Left ventricle myocardium inferior (tissue), 1 donor: Measurements from ENCODE around the gene SKIL. TPM values are rescaled to one million over a fixed set of nuclear protein-coding genes. Genes with fewer than 3 reads are reported as not detected.

ENCODE experiments used
- DNase-seq: peaks from one replicate; pipeline ENCODE4 v3.0.0-alpha.2; 2020
- H3K27ac ChIP-seq: fragments of 200-600 bp; replicated peaks from 2 replicates; pipeline ENCODE4 v1.8.0; 2021
- H3K27me3 ChIP-seq: fragments of 200-600 bp; 2 replicates; pipeline ENCODE4 v1.8.0; 2021; ENCODE audit warnings: low read depth
- H3K36me3 ChIP-seq: fragments of 200-600 bp; 2 replicates; pipeline ENCODE4 v1.8.0; 2021
- H3K4me1 ChIP-seq: fragments of 200-600 bp; 2 replicates; pipeline ENCODE4 v1.8.0; 2021
- H3K4me3 ChIP-seq: fragments of 200-600 bp; 2 replicates; pipeline ENCODE4 v1.8.0; 2021; ENCODE audit warnings: mild to moderate bottlenecking, moderate library complexity
- H3K9me3 ChIP-seq: fragments of 200-600 bp; replicated peaks from 2 replicates; pipeline ENCODE4 v1.8.0; 2021
- intact Hi-C: fragments of 100-400 bp; cut with micrococcal nuclease; formaldehyde crosslinking; loops from one replicate; pipeline ENCODE4 v1.11.0; 2022
- total RNA-seq: library from RNA; stranded (reverse); fragmentation: NEBNext Ultra II Directional; extraction: Animal tissue kit (Norgen Biotek cat#: 25700); gene quantifications from one replicate; pipeline ENCODE4 v1.2.1, GENCODE V29; 2021
- TF ChIP-seq, protein P1 (sequence below): fragments of 200-600 bp; IDR thresholded peaks from 2 replicates; pipeline ENCODE4 v1.8.0; 2021; ENCODE audit warnings: antibody characterized with exemption, mild to moderate bottlenecking, borderline replicate concordance
- donor health status: DM: no; HTN: yes; CAD: no; lungs with severe emphysema.

SKIL gene
- total RNA-seq, 1 donor from 2014 or later: 21.5 TPM

DNA sequence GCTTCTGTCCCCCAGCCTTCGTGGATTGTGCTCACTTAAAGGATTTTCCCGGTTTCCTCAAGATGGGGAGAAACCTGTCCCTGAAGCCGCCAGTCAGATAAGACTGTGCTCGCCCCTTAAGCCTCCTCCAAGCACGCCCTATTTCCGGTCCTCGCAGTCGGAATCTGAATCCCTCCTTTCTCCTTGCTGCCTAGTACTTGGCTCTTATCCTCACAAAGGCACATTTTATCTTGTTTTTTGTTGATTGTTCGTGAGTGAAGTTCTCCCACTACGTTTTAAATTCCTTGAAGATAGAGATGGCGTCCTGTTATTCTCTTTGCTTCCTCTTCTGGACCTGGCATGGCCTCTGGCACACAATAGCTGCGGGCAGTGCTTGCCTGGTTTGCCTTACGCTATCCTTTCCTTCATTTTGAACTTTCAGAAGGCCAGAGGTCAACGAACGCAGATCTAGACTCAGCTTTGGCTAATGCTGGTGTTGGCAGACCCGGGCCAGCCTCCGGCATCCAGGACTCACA, 62.8 kb downstream of the SKIL start:
- Histone ChIP-seq H3K4me1 (peaks cover 37% of the 10 kb centered on the region), H3K4me3 (peak overlapping the region; percentile 70), H3K27me3 (peaks cover 39% of the 10 kb centered on the region), H3K36me3 (no peaks in the 10 kb centered on the region), H3K27ac (peak overlapping the region; percentile 70), H3K9me3 (no peaks in the 10 kb centered on the region)
- TF ChIP-seq, protein P1, sequence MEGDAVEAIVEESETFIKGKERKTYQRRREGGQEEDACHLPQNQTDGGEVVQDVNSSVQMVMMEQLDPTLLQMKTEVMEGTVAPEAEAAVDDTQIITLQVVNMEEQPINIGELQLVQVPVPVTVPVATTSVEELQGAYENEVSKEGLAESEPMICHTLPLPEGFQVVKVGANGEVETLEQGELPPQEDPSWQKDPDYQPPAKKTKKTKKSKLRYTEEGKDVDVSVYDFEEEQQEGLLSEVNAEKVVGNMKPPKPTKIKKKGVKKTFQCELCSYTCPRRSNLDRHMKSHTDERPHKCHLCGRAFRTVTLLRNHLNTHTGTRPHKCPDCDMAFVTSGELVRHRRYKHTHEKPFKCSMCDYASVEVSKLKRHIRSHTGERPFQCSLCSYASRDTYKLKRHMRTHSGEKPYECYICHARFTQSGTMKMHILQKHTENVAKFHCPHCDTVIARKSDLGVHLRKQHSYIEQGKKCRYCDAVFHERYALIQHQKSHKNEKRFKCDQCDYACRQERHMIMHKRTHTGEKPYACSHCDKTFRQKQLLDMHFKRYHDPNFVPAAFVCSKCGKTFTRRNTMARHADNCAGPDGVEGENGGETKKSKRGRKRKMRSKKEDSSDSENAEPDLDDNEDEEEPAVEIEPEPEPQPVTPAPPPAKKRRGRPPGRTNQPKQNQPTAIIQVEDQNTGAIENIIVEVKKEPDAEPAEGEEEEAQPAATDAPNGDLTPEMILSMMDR: no peak
- intact Hi-C loops: no loop called here
- no peak for DNase-seq

DNA sequence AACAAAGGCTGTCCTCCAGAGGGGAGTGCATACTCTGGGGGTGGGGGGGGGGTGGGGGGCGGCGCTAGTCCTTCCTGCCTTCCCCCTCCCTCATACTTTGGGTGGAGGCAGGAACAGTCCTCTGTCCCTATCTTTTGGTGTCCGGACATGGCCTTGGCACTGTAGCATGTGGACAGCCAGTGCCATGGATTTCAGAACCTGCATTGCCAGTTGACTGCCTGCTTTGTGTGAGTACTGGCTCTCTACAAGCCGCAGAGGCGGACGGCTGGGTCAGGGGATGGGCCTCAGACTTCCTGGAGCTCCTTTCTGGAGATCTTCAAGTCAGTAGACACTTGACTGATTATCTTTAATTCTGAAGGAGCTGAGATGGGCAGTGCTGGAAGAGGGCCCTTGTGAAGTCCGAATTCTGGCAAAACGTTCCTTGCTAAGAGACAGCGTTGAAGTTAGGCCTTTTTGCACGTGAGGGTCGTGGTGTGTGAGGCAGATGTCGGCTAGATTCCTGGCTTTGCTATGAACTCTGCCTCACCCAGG, 63.7 kb downstream of the SKIL start:
- peaks cover 39% of the 10 kb centered on the region for H3K27me3 ChIP-seq
- intact Hi-C loops: no loop called here

DNA sequence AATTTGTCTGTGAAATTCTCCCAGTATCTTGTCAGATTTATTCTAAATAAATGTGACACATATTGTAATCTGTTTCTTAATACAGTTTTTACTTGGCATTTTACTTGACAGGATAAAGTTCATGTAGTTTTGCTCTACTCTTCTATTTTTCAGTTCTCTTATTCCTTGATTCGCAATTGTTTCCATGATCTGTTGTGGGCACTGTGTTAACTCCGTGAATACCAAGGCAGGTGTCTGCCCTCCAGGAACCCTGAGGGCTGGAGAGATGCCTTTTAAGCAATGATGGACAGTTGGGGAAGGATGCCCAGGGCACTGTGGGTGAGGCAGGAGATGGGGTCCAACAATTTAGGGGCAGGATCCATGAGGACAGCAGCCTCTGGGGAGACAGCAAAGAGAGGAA, 64.2 kb downstream of the SKIL start:
- peaks cover 37% of the 10 kb centered on the region for H3K4me1 ChIP-seq
- H3K27me3 ChIP-seq: peaks cover 34% of the 10 kb centered on the region
- TF ChIP-seq, protein P1: no peak
- H3K4me3 ChIP-seq: peak overlapping the region; percentile 70
- H3K27ac ChIP-seq: peak overlapping the region; percentile 70
- no peaks in the 10 kb centered on the region for H3K9me3 ChIP-seq
- no peaks in the 10 kb centered on the region for H3K36me3 ChIP-seq
- no peak for DNase-seq
- intact Hi-C loops: no loop called here

More for the DNA sequence above, 63.7 kb downstream of the SKIL start:
- peak; percentile 21 for DNase-seq
- H3K27ac ChIP-seq: peak overlapping the region; percentile 70
- H3K36me3 ChIP-seq: no peaks in the 10 kb centered on the region
- TF ChIP-seq, protein P1: no peak
- H3K4me3 ChIP-seq: peak overlapping the region; percentile 70
- H3K4me1 ChIP-seq: peaks cover 37% of the 10 kb centered on the region
- no peaks in the 10 kb centered on the region for H3K9me3 ChIP-seq

DNA sequence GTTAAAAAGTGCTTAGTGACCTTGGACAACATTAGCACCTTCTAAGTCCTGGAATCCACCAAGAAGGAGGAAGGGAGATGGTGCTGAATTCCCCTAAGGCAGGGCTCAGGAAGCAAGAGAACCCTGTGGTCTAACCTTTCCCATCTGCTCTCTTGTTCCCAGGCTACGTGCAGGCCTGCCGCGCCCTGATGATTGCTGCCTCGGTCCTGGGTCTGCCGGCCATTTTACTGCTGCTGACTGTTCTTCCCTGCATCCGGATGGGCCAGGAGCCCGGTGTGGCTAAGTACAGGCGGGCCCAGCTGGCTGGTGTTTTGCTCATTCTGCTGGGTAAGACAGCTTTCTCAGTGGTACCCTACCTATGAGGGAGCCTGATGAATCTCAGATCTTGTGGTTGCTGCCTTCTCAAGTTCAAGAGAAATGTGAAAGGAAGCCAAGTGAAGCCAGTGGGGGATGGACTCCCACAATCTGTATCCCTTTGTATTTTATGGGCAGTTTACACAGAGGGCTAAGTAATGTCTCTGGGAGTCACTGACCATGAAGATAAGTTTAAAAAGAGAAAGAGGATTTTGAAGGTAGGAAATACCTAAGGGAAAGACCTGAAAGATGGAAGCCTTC, 65.6 kb downstream of the SKIL start:
- H3K36me3 ChIP-seq: no peaks in the 10 kb centered on the region
- intact Hi-C loops: no loop called here
- TF ChIP-seq, protein P1: no peak
- no peaks in the 10 kb centered on the region for H3K9me3 ChIP-seq
- H3K27me3 ChIP-seq: peaks cover 20% of the 10 kb centered on the region
- no peak for DNase-seq
- peak overlapping the region; percentile 46 for H3K27ac ChIP-seq
- no peak overlapping the region for H3K4me3 ChIP-seq
- H3K4me1 ChIP-seq: peaks cover 35% of the 10 kb centered on the region

DNA sequence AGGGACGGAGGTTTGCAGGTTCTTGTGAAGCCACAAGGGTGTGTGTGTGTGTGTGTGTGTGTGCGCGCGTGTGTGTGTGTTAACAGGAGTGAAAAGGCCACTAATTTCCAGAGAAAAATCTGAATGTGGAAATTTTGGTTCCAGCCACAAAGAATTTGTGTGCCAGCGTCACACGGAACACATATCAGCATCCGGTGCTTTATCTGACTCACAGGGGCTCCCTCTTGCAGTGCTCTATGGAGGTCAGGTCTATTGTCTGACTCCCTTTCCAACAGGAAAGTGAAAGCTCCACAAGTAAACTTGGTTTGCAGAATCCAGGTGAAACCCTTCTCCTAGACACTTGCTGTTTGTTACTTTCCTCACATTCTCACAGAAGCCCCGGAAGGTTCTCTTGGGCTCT, 67.4 kb downstream of the SKIL start:
- Histone ChIP-seq H3K4me1 (peaks cover 17% of the 10 kb centered on the region), H3K27me3 (peaks cover 2% of the 10 kb centered on the region), H3K4me3 (no peak overlapping the region), H3K9me3 (no peaks in the 10 kb centered on the region), H3K27ac (no peak overlapping the region), H3K36me3 (no peaks in the 10 kb centered on the region)
- intact Hi-C loops: no loop called here
- TF ChIP-seq, protein P1: no peak
- no peak for DNase-seq
